HG02759 (cell line): ENCODE measurements around the gene C1orf87.

Experiments
- ATAC-seq: cut with Tn5 transposase; IDR thresholded peaks from one replicate; pipeline ENCODE4 v1.9.1; 2021; ENCODE audit warnings: mild to moderate bottlenecking, moderate library complexity; ENCODE audit not compliant: unreplicated experiment

C1orf87 gene

GRCh38 chr1:60065199-60065598 is 8.4 kb downstream of the C1orf87 start:
- ATAC-seq, result no peak

- no peak for ATAC-seq
Measured at GRCh38 chr1:60063561-60063960, 10.0 kb downstream of the C1orf87 start.

GRCh38 chr1:60059468-60059867 is 14.1 kb downstream of the C1orf87 start:
- no peak for ATAC-seq

GRCh38 chr1:60055336-60055735 is 18.2 kb downstream of the C1orf87 start:
- ATAC-seq, result no peak

GRCh38 chr1:60054374-60054773 is 19.2 kb downstream of the C1orf87 start:
- ATAC-seq, result no peak

- no peak for ATAC-seq
Measured at GRCh38 chr1:60052601-60053000, 21.0 kb downstream of the C1orf87 start.

GRCh38 chr1:60051191-60051590 is 22.4 kb downstream of the C1orf87 start:
- no peak for ATAC-seq

GRCh38 chr1:60049188-60049587 is 24.4 kb downstream of the C1orf87 start:
- ATAC-seq, result no peak

- ATAC-seq, result no peak
Measured at GRCh38 chr1:60044881-60045280, 28.7 kb downstream of the C1orf87 start.

- ATAC-seq, result no peak
Measured at GRCh38 chr1:60041783-60042182, 31.8 kb downstream of the C1orf87 start.

GRCh38 chr1:60037669-60038068 is 35.9 kb downstream of the C1orf87 start:
- no peak for ATAC-seq

GRCh38 chr1:60036856-60037460 is 36.6 kb downstream of the C1orf87 start:
- ATAC-seq, result no peak

GRCh38 chr1:60035921-60036320 is 37.6 kb downstream of the C1orf87 start:
- no peak for ATAC-seq

- no peak for ATAC-seq
Measured at GRCh38 chr1:60034999-60035398, 38.6 kb downstream of the C1orf87 start.

GRCh38 chr1:60033066-60033465 is 40.5 kb downstream of the C1orf87 start:
- ATAC-seq, result no peak

GRCh38 chr1:60031146-60031545 is 42.4 kb downstream of the C1orf87 start:
- no peak for ATAC-seq

GRCh38 chr1:60025552-60025951 is 48.0 kb downstream of the C1orf87 start:
- no peak for ATAC-seq

GRCh38 chr1:60017508-60018205 is 55.9 kb downstream of the C1orf87 start:
- ATAC-seq, result no peak

- ATAC-seq, result no peak
Measured at GRCh38 chr1:60010690-60011089, 62.9 kb downstream of the C1orf87 start.

- ATAC-seq, result no peak
Measured at GRCh38 chr1:60008500-60008899, 65.1 kb downstream of the C1orf87 start.

- ATAC-seq, result no peak
Measured at GRCh38 chr1:60000625-60001024, 72.9 kb downstream of the C1orf87 start.

GRCh38 chr1:59999746-60000145 is 73.8 kb downstream of the C1orf87 start:
- no peak for ATAC-seq

GRCh38 chr1:59999006-59999405 is 74.6 kb downstream of the C1orf87 start:
- no peak for ATAC-seq
